HEK293 (cell line): Measurements from ENCODE around the gene HTRA2.

Experiments used
- GLIS2 ChIP-seq: fragments of 450-650 bp; formaldehyde crosslinking; IDR thresholded peaks from 2 replicates; pipeline ENCODE4 v1.5.1; 2016; ENCODE audit warnings: missing biosample characterization, missing genetic modification characterization
- HIC1 ChIP-seq: fragments of 450-650 bp; formaldehyde crosslinking; IDR thresholded peaks from 2 replicates; pipeline ENCODE4 v1.5.1; 2016; ENCODE audit warnings: missing biosample characterization, missing genetic modification characterization
- IKZF3 ChIP-seq: fragments of 450-650 bp; IDR thresholded peaks from 2 replicates; pipeline ENCODE4 v1.5.0; 2018; ENCODE audit warnings: missing biosample characterization, mild to moderate bottlenecking, missing genetic modification characterization, moderate library complexity
- PRDM2 ChIP-seq: fragments of 450-650 bp; formaldehyde crosslinking; IDR thresholded peaks from 2 replicates; pipeline ENCODE4 v1.5.1; 2016; ENCODE audit warnings: missing biosample characterization, missing genetic modification characterization, borderline replicate concordance
- PRDM4 ChIP-seq: fragments of 450-650 bp; formaldehyde crosslinking; IDR thresholded peaks from 2 replicates; pipeline ENCODE4 v1.5.1; 2017; ENCODE audit warnings: missing biosample characterization, missing genetic modification characterization
- ZBTB49 ChIP-seq: fragments of 450-650 bp; formaldehyde crosslinking; IDR thresholded peaks from 2 replicates; pipeline ENCODE4 v1.5.1; 2016; ENCODE audit warnings: missing biosample characterization, missing genetic modification characterization, low read depth
- ZNF148 ChIP-seq: fragments of 450-650 bp; formaldehyde crosslinking; IDR thresholded peaks from 2 replicates; pipeline ENCODE4 v1.5.0; 2017; ENCODE audit warnings: missing biosample characterization, missing genetic modification characterization, borderline replicate concordance
- ZNF18 ChIP-seq: fragments of 450-650 bp; formaldehyde crosslinking; IDR thresholded peaks from 2 replicates; pipeline ENCODE4 v1.5.1; 2016; ENCODE audit warnings: missing biosample characterization, missing genetic modification characterization
- ZNF223 ChIP-seq: fragments of 450-650 bp; formaldehyde crosslinking; IDR thresholded peaks from 2 replicates; pipeline ENCODE4 v1.5.1; 2016; ENCODE audit warnings: missing biosample characterization, missing genetic modification characterization
- ZNF521 ChIP-seq: fragments of 450-650 bp; formaldehyde crosslinking; IDR thresholded peaks from 2 replicates; pipeline ENCODE4 v1.5.1; 2017; ENCODE audit warnings: missing biosample characterization, mild to moderate bottlenecking, missing genetic modification characterization
- ZNF529 ChIP-seq: fragments of 450-650 bp; formaldehyde crosslinking; IDR thresholded peaks from 2 replicates; pipeline ENCODE4 v1.5.1; 2017; ENCODE audit warnings: missing genetic modification characterization, missing biosample characterization; ENCODE audit not compliant: insufficient replicate concordance
- ZNF600 ChIP-seq: fragments of 450-650 bp; formaldehyde crosslinking; IDR thresholded peaks from 2 replicates; pipeline ENCODE4 v1.5.1; 2016; ENCODE audit warnings: missing biosample characterization, missing genetic modification characterization
- ZNF623 ChIP-seq: fragments of 450-650 bp; formaldehyde crosslinking; IDR thresholded peaks from 2 replicates; pipeline ENCODE4 v1.5.1; 2016; ENCODE audit warnings: missing biosample characterization, missing genetic modification characterization
- ZNF777 ChIP-seq: fragments of 450-650 bp; formaldehyde crosslinking; IDR thresholded peaks from 2 replicates; pipeline ENCODE4 v1.5.1; 2017; ENCODE audit warnings: missing biosample characterization, missing genetic modification characterization, borderline replicate concordance
- ZNF843 ChIP-seq: fragments of 450-650 bp; formaldehyde crosslinking; IDR thresholded peaks from 2 replicates; pipeline ENCODE4 v1.5.1; 2016; ENCODE audit warnings: missing biosample characterization, missing genetic modification characterization
- ZSCAN30 ChIP-seq: fragments of 450-650 bp; IDR thresholded peaks from 2 replicates; pipeline ENCODE4 v1.5.1; 2018; ENCODE audit warnings: missing biosample characterization, mild to moderate bottlenecking, missing genetic modification characterization, moderate library complexity

Gene HTRA2

GRCh38 chr2:74507926-74508520 lies 21.7 kb upstream of the HTRA2 start (continued):
- TF ChIP-seq HIC1 (tag by site-specific recombination) = peak; percentile 40
- TF ChIP-seq ZNF843 (tag by site-specific recombination) = no peak
- 0 out of 2 replicates have a peak, but pooled peaks have one; percentile 40 for TF ChIP-seq ZNF600 (tag by site-specific recombination)
- TF ChIP-seq IKZF3 = no peak
- TF ChIP-seq GLIS2 (tag by site-specific recombination) = peak; percentile 58
- TF ChIP-seq ZNF148 (tag by site-specific recombination) = no peak
- TF ChIP-seq ZNF777 (tag by site-specific recombination) = no peak
- TF ChIP-seq ZSCAN30 (tag by site-specific recombination) = no peak
- no peak for TF ChIP-seq ZBTB49 (tag by site-specific recombination)
- TF ChIP-seq ZNF521 (tag by site-specific recombination) = no peak
- TF ChIP-seq ZNF623 (tag by site-specific recombination) = no peak
- no peak for TF ChIP-seq PRDM2 (tag by site-specific recombination)
- TF ChIP-seq ZNF18 (tag by site-specific recombination) = no peak
- no peak for TF ChIP-seq PRDM4
- no peak for TF ChIP-seq ZNF223 (tag by site-specific recombination)
- no peak for TF ChIP-seq ZNF529 (tag by site-specific recombination)
- TF ChIP-seq, all 188 proteins: peak for 22
